Panc1 (cell line): Measurements from ENCODE around the gene AEBP1. TPM values are rescaled to one million over a fixed set of nuclear protein-coding genes. Genes with fewer than 3 reads are reported as not detected.

Experiments
- microRNA-seq: library from miRNA; unstranded; fragments of <30 nt; microRNA quantifications from one replicate; pipeline ENCODE4 v1.1.0, GENCODE V29; 2020; ENCODE audit not compliant: unreplicated experiment
- total RNA-seq: library from RNA; stranded (reverse); gene quantifications from one replicate; pipeline ENCODE4 v1.2.1, GENCODE V29; 2021; ENCODE audit not compliant: unreplicated experiment

AEBP1 gene
- total RNA-seq, 1 experiment from 2014 or later, result 0.62 TPM

Small RNAs within 50 kb of the gene (microRNA-seq; reads per million reads assigned to microRNA genes)
- gene MIR6838, result 0.95 reads per million

Other genes starting within 250 kb of the AEBP1 start
- 224 TPM for gene MRPS24, start 234.8 kb upstream of the AEBP1 start, total RNA-seq
- gene URGCP, start 197.7 kb upstream of the AEBP1 start, total RNA-seq, result 34.3 TPM
- gene UBE2D4, start 177.9 kb upstream of the AEBP1 start, total RNA-seq, result 35.9 TPM
- gene SPDYE1, start 106.4 kb upstream of the AEBP1 start, total RNA-seq, result not detected
- 111 TPM for gene DBNL, start 59.6 kb upstream of the AEBP1 start, total RNA-seq
- 1.3 TPM for gene PGAM2, start 38.8 kb upstream of the AEBP1 start, total RNA-seq
- gene POLM, start 21.8 kb upstream of the AEBP1 start, total RNA-seq, result 36.9 TPM
- 195 TPM for gene POLD2, start 19.2 kb downstream of the AEBP1 start, total RNA-seq
- gene MYL7, start 37.0 kb downstream of the AEBP1 start, total RNA-seq, result not detected
- 0.36 TPM for gene GCK, start 85.1 kb downstream of the AEBP1 start, total RNA-seq
- gene YKT6, start 96.6 kb downstream of the AEBP1 start, total RNA-seq, result 207 TPM
- 0.26 TPM for gene CAMK2B, start 221.2 kb downstream of the AEBP1 start, total RNA-seq